Stimulated activated naive CD8-positive, alpha-beta T cell treated with anti-CD3 and anti-CD28 coated beads, Interleukin-15, amount 100 ng/mL, for 72 hours (primary cell): ENCODE results near the gene TCEA2.

ENCODE experiments used
- ATAC-seq: fragments of 150-1000 bp; cut with Tn5 transposase; 2 replicates; pipeline ENCODE4 v1.10.0; 2021; ENCODE audit warnings: mild to moderate bottlenecking, moderate library complexity
- DNase-seq, 2 donors: peaks; one replicate each; pipeline ENCODE4 v3.0.0; 2021 to 2022
- H3K27ac Mint-ChIP-seq, 2 donors: one replicate each; pipeline ENCODE4 v1.8.0; 2022; ENCODE audit warnings: mild to moderate bottlenecking in 2 of 2, mixed read lengths in 2 of 2, moderate library complexity in 2 of 2
- H3K27me3 Mint-ChIP-seq: one replicate; pipeline ENCODE4 v1.8.0; 2022; ENCODE audit warnings: mixed read lengths
- H3K4me1 Mint-ChIP-seq: one replicate; pipeline ENCODE4 v1.8.0; 2022; ENCODE audit warnings: mild to moderate bottlenecking, mixed read lengths
- H3K4me3 Mint-ChIP-seq, 2 donors: one replicate each; pipeline ENCODE4 v1.8.0; 2022; ENCODE audit warnings: mild to moderate bottlenecking in 2 of 2, mixed read lengths in 2 of 2, moderate library complexity in 1 of 2
- H3K9me3 Mint-ChIP-seq, 2 donors: one replicate each; pipeline ENCODE4 v1.8.0; 2022; ENCODE audit warnings: mixed read lengths in 2 of 2

Gene TCEA2

GRCh38 chr20:64051561-64052325 is 11.3 kb upstream of the TCEA2 start:
- Mint-ChIP-seq H3K27me3 (peaks cover 81% of the 10 kb centered on the region), H3K4me1 (peaks cover 38% of the 10 kb centered on the region), H3K4me3 (no peak overlapping the region), H3K9me3 (no peaks in the 10 kb centered on the region), H3K27ac (no peak overlapping the region)
- no peak for ATAC-seq
- no peak for DNase-seq

- H3K27me3 Mint-ChIP-seq, result peaks cover 76% of the 10 kb centered on the region
- H3K4me3 Mint-ChIP-seq, result no peak overlapping the region
- ATAC-seq (no peak), DNase-seq (no peak)
- H3K27ac Mint-ChIP-seq, result no peak overlapping the region
- peaks cover 40% of the 10 kb centered on the region for H3K4me1 Mint-ChIP-seq
- no peaks in the 10 kb centered on the region for H3K9me3 Mint-ChIP-seq
Measured at GRCh38 chr20:64052326-64052722, 10.7 kb upstream of the TCEA2 start.

GRCh38 chr20:64052987-64053840 is 9.8 kb upstream of the TCEA2 start:
- no peak overlapping the region for H3K4me3 Mint-ChIP-seq
- DNase-seq (no peak), ATAC-seq (no peak)
- no peak overlapping the region for H3K27ac Mint-ChIP-seq
- peaks cover 49% of the 10 kb centered on the region for H3K4me1 Mint-ChIP-seq
- H3K9me3 Mint-ChIP-seq, result no peaks in the 10 kb centered on the region
- peaks cover 68% of the 10 kb centered on the region for H3K27me3 Mint-ChIP-seq

- no peaks in the 10 kb centered on the region for H3K9me3 Mint-ChIP-seq
- peaks cover 64% of the 10 kb centered on the region for H3K27me3 Mint-ChIP-seq
- no peak overlapping the region for H3K4me3 Mint-ChIP-seq
- DNase-seq, result no peak
- H3K4me1 Mint-ChIP-seq, result peaks cover 57% of the 10 kb centered on the region
- peak overlapping the region in 1 of 2 donors; percentile 33 for H3K27ac Mint-ChIP-seq
- ATAC-seq, result no peak
Measured at GRCh38 chr20:64053841-64054661, 8.9 kb upstream of the TCEA2 start.

GRCh38 chr20:64055396-64055892 is 7.6 kb upstream of the TCEA2 start:
- no peak for DNase-seq
- peaks cover 51% of the 10 kb centered on the region for H3K27me3 Mint-ChIP-seq
- H3K4me3 Mint-ChIP-seq, result no peak overlapping the region
- no peak for ATAC-seq
- H3K9me3 Mint-ChIP-seq, result no peaks in the 10 kb centered on the region
- H3K4me1 Mint-ChIP-seq, result peaks cover 63% of the 10 kb centered on the region
- H3K27ac Mint-ChIP-seq, result peak overlapping the region in 1 of 2 donors; percentile 74

- peak overlapping the region in 1 of 2 donors; percentile 21 for H3K4me3 Mint-ChIP-seq
- peaks cover 63% of the 10 kb centered on the region for H3K4me1 Mint-ChIP-seq
- ATAC-seq, result no peak
- H3K27me3 Mint-ChIP-seq, result peaks cover 45% of the 10 kb centered on the region
- no peaks in the 10 kb centered on the region for H3K9me3 Mint-ChIP-seq
- no peak overlapping the region for H3K27ac Mint-ChIP-seq
- no peak for DNase-seq
Measured at GRCh38 chr20:64055893-64056638, 6.9 kb upstream of the TCEA2 start.

- ATAC-seq (no peak), DNase-seq (no peak)
- Mint-ChIP-seq H3K4me3 (no peak overlapping the region), H3K4me1 (peaks cover 63% of the 10 kb centered on the region), H3K27ac (peak overlapping the region in 1 of 2 donors; percentile 27), H3K9me3 (no peaks in the 10 kb centered on the region), H3K27me3 (peaks cover 40% of the 10 kb centered on the region)
Measured at GRCh38 chr20:64056639-64056888, 6.4 kb upstream of the TCEA2 start.

GRCh38 chr20:64056889-64057627 is 5.9 kb upstream of the TCEA2 start:
- Mint-ChIP-seq H3K27me3 (peaks cover 35% of the 10 kb centered on the region), H3K4me1 (peaks cover 65% of the 10 kb centered on the region), H3K9me3 (no peaks in the 10 kb centered on the region), H3K27ac (peak overlapping the region in 1 of 2 donors; percentile 80), H3K4me3 (peak overlapping the region; percentile 71 to 89)
- peak in 1 of 2 donors; percentile 45 for DNase-seq
- peak; percentile 61 for ATAC-seq

GRCh38 chr20:64057628-64058498 is 5.1 kb upstream of the TCEA2 start:
- DNase-seq, result peak; percentile 80 to 83
- ATAC-seq, result peak; percentile 83
- Mint-ChIP-seq H3K27ac (peak overlapping the region; percentile 55 to 80), H3K4me1 (peaks cover 73% of the 10 kb centered on the region), H3K4me3 (peak overlapping the region; percentile 71 to 89), H3K9me3 (no peaks in the 10 kb centered on the region), H3K27me3 (peaks cover 27% of the 10 kb centered on the region)

GRCh38 chr20:64058536-64058935 is 4.5 kb upstream of the TCEA2 start:
- Mint-ChIP-seq H3K4me3 (peak overlapping the region; percentile 28 to 89), H3K27me3 (peaks cover 20% of the 10 kb centered on the region), H3K4me1 (peaks cover 69% of the 10 kb centered on the region), H3K9me3 (no peaks in the 10 kb centered on the region), H3K27ac (no peak overlapping the region)
- ATAC-seq (no peak), DNase-seq (no peak)

- ATAC-seq, result no peak
- no peak overlapping the region for H3K27ac Mint-ChIP-seq
- H3K4me3 Mint-ChIP-seq, result peak overlapping the region; percentile 86 to 92
- peaks cover 72% of the 10 kb centered on the region for H3K4me1 Mint-ChIP-seq
- no peak for DNase-seq
- no peaks in the 10 kb centered on the region for H3K9me3 Mint-ChIP-seq
- H3K27me3 Mint-ChIP-seq, result no peaks in the 10 kb centered on the region
Measured at GRCh38 chr20:64062276-64062595, 762 bp upstream of the TCEA2 start.

- H3K4me3 Mint-ChIP-seq, result peak overlapping the region; percentile 86 to 92
- H3K27me3 Mint-ChIP-seq, result no peaks in the 10 kb centered on the region
- DNase-seq (peak in 1 of 2 donors; percentile 42), ATAC-seq (no peak)
- H3K4me1 Mint-ChIP-seq, result peaks cover 72% of the 10 kb centered on the region
- no peaks in the 10 kb centered on the region for H3K9me3 Mint-ChIP-seq
- H3K27ac Mint-ChIP-seq, result peak overlapping the region; percentile 89 to 91
Measured at GRCh38 chr20:64063389-64064144, 569 bp downstream of the TCEA2 start.

GRCh38 chr20:64064145-64064698 is 1.2 kb downstream of the TCEA2 start:
- DNase-seq, result no peak
- peak overlapping the region; percentile 86 to 92 for H3K4me3 Mint-ChIP-seq
- ATAC-seq, result no peak
- peaks cover 72% of the 10 kb centered on the region for H3K4me1 Mint-ChIP-seq
- H3K27ac Mint-ChIP-seq, result peak overlapping the region; percentile 74 to 89
- no peaks in the 10 kb centered on the region for H3K9me3 Mint-ChIP-seq
- H3K27me3 Mint-ChIP-seq, result no peaks in the 10 kb centered on the region
